GM19324 (cell line): ENCODE measurements around the gene SQSTM1.
"Not testable (repeated sequence)": the region's sequence is repeated elsewhere in the genome, so short reads cannot be mapped to it uniquely, and the experiment has no call there.

Experiments used
- ATAC-seq: cut with Tn5 transposase; IDR thresholded peaks from one replicate; pipeline ENCODE4 v1.9.1; 2021; ENCODE audit warnings: mild to moderate bottlenecking, moderate library complexity; ENCODE audit not compliant: unreplicated experiment, low FRiP score

Gene SQSTM1

DNA sequence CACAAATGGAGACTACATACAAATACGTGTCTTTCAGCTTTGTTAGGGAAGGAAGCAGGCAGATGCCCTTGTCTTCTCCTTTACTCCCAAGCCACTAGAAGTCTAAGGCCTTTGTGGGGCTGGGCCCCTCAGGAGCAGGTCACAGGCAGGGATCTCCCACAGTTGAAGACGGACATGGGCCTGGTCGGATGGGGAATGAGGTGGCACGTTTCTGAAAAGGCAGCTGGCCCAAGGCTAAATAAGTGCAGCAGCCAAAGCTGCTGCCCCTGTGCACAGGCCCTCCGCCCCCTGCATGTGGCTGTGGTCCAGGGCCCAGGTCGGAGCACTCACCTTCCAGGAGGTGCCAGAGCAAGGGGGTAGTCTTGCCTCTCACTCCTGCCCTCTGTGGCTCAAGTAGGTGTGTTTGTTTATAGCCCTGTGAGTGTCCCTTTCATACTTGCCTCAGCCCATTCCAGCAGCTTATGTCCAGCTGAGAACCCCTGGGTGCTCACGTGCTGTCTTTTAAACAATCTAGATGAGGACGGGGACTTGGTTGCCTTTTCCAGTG lies 1.8 kb downstream of the SQSTM1 start:
- ATAC-seq: no peak

DNA sequence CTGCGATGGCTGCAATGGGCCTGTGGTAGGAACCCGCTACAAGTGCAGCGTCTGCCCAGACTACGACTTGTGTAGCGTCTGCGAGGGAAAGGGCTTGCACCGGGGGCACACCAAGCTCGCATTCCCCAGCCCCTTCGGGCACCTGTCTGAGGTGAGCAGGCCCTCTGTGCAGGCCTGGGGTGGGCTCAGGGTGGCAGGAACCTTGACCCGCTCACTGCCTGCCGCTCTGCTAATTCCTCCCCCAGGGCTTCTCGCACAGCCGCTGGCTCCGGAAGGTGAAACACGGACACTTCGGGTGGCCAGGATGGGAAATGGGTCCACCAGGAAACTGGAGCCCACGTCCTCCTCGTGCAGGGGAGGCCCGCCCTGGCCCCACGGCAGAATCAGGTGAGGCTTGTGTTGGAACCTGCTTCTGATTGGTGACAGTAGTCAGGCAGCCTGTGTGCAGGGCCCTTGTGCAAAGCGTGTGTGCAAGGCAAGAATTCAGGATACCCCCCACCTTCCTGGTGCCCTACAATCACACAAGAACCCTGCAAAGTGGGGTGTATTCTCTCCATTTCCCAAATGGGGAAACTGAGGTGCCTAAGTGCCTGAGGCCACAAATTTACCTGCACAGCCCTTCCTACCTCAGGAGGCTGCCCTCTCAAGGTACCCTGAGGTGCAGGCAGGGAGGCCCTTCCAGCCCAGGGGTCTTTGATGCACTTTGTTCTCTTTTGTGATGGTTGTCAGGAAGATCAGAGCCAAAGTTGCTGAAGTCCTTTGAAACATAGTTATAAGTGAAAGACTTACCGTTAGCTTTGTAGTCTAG lies 3.4 kb downstream of the SQSTM1 start:
- no peak for ATAC-seq

GRCh38 chr5:179824745-179825112 lies 4.0 kb downstream of the SQSTM1 start:
- ATAC-seq: no peak

- no peak for ATAC-seq
Measured at GRCh38 chr5:179825655-179826182, 5.0 kb downstream of the SQSTM1 start.

GRCh38 chr5:179827680-179828079 lies 7.0 kb downstream of the SQSTM1 start:
- ATAC-seq: no peak

GRCh38 chr5:179828756-179829421 lies 8.2 kb downstream of the SQSTM1 start:
- ATAC-seq: no peak

DNA sequence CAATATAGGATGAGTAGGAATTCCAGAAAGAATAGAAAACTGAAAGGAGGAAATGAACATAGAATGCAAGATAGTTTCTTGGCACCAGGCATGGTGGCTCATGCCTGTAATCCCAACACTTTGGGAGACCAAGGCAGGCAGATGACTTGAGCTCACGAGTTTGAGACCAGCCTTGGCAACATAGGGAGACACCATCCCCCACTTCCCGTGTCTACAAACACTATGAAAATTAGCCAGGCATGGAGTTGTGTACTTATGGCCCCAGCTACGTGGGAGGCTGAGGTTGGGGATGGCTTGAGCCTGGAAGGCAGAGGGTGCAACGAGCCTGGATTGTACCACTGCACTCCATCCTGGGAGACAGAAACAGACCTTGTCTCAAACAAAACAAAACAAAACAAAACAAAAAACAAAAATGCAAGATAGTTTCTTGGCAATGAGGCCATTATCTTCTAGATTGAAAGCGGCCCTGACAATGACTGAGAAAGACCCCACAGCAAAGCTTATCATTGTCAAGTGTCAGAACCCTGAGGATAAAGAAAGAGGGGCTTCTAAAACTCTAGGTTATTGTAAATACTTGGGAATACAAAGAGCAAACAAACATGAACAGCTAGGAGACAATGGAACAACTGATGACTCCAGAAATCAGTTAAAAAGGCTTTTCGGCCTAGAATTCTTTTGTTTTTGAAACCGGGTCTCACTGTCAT lies 9.2 kb downstream of the SQSTM1 start:
- ATAC-seq: no peak

DNA sequence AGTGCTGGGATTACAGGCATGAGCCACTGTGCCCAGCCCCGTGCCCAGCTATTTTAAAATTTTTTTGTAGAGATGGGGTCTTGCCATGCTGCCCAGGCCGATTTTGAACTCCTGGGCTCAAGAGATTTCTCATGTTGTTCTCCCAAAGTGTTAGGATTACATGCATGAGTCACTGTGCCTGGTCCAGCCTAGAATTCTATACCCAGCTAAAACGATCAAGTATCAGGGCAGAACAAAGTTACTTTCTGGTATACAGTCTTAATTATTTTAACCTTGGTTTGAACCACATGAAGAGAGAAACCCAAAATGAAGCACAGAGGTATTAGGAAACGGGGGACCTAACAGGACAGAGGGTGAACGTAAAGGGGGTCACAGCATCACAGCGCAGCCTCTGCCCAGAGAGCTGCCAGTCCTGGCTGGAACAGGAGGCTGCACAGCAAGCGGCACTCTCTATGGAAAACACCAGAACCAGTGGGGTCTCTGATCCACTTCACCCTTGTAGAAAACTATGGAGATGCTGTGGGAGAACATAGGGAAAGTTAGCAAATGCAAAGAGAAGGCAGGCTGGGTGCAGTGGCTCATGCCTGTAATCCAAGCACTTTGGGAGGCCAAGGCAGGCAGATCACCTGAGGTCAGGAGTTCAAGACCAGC lies 10.2 kb downstream of the SQSTM1 start:
- no peak for ATAC-seq

- no peak for ATAC-seq
Measured at GRCh38 chr5:179832039-179832745, 11.5 kb downstream of the SQSTM1 start.

DNA sequence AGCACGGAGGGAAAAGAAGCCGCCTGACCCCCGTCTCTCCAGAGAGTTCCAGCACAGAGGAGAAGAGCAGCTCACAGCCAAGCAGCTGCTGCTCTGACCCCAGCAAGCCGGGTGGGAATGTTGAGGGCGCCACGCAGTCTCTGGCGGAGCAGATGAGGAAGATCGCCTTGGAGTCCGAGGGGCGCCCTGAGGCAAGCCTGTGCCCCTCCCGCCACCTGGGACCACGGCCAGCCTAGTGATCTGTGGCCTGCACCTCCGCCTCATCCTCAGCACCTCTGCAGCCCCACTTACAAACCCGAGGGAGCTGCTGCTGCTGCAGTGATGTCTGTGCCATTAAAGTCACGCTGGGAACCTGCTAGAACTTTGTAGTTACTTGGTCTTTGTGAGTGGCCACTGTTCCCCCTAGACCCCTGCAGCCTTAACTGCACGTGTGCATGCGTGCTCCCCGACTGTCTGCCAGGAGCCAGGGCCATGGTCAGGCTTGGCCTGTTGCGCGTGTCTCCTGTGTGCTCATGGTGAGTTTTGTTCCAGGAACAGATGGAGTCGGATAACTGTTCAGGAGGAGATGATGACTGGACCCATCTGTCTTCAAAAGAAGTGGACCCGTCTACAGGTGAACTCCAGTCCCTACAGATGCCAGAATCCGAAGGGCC lies 12.5 kb downstream of the SQSTM1 start:
- no peak for ATAC-seq

GRCh38 chr5:179833709-179834070 lies 13.0 kb downstream of the SQSTM1 start:
- no peak for ATAC-seq

DNA sequence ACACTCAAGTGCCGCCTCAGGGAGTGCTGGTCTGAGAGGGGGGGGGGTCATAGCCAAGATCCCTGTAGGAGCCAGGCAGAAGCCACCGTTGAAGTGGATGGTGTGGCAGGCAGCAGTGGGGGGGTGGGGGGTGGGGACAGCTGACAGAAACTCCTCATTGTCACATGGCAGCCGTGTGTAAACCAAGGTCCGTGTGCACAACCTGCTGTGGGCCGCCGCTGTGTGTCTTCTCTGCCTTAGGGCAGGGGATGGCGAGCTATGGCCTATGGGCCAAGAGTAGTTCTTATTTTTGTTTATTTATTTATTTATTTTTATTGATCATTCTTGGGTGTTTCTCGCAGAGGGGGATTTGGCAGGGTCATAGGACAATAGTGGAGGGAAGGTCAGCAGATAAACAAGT lies 13.4 kb downstream of the SQSTM1 start:
- ATAC-seq: no peak

- ATAC-seq: not testable (repeated sequence)
Measured at GRCh38 chr5:179834871-179835270, 14.2 kb downstream of the SQSTM1 start.

DNA sequence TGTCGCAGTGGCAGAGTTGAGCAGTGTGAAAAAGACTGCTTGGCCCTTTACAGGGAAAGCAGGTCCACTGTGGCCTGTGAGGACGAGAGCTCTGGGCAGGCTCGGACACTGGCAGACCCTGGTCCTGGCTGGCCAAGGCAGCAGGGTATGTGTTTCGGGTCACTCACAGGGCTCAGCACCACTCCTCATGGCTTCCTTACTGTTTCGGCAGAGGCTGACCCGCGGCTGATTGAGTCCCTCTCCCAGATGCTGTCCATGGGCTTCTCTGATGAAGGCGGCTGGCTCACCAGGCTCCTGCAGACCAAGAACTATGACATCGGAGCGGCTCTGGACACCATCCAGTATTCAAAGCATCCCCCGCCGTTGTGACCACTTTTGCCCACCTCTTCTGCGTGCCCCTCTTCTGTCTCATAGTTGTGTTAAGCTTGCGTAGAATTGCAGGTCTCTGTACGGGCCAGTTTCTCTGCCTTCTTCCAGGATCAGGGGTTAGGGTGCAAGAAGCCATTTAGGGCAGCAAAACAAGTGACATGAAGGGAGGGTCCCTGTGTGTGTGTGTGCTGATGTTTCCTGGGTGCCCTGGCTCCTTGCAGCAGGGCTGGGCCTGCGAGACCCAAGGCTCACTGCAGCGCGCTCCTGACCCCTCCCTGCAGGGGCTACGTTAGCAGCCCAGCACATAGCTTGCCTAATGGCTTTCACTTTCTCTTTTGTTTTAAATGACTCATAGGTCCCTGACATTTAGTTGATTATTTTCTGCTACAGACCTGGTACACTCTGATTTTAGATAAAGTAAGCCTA lies 15.7 kb downstream of the SQSTM1 start:
- ATAC-seq: no peak

DNA sequence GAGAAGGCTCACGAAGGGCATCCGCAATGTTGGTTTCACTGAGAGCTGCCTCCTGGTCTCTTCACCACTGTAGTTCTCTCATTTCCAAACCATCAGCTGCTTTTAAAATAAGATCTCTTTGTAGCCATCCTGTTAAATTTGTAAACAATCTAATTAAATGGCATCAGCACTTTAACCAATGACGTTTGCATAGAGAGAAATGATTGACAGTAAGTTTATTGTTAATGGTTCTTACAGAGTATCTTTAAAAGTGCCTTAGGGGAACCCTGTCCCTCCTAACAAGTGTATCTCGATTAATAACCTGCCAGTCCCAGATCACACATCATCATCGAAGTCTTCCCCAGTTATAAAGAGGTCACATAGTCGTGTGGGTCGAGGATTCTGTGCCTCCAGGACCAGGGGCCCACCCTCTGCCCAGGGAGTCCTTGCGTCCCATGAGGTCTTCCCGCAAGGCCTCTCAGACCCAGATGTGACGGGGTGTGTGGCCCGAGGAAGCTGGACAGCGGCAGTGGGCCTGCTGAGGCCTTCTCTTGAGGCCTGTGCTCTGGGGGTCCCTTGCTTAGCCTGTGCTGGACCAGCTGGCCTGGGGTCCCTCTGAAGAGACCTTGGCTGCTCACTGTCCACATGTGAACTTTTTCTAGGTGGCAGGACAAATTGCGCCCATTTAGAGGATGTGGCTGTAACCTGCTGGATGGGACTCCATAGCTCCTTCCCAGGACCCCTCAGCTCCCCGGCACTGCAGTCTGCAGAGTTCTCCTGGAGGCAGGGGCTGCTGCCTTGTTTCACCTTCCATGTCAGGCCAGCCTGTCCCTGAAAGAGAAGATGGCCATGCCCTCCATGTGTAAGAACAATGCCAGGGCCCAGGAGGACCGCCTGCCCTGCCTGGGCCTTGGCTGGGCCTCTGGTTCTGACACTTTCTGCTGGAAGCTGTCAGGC lies 16.6 kb downstream of the SQSTM1 start:
- ATAC-seq: no peak

- no peak for ATAC-seq
Measured at GRCh38 chr5:179839328-179840256, 18.9 kb downstream of the SQSTM1 start.

GRCh38 chr5:179840321-179840720 lies 19.6 kb downstream of the SQSTM1 start:
- no peak for ATAC-seq
